Endothelial cell of umbilical vein (primary cell): ENCODE measurements around the gene FKBP2.

Experiments
- CTCF ChIP-seq, 2 donors: IDR thresholded peaks; 1 replicate in 1 of 2; 2 replicates in 1 of 2; pipeline ENCODE4 v1.5.1; 2011; ENCODE audit warnings: low read length in 2 of 2, mild to moderate bottlenecking in 2 of 2, moderate library complexity in 2 of 2, control low read depth in 1 of 2, inconsistent platforms in 1 of 2, low read depth in 1 of 2; ENCODE audit not compliant: insufficient read depth in 1 of 2; ENCODE audit errors: extremely low read depth in 1 of 2
- EZH2 ChIP-seq: IDR thresholded peaks from 2 replicates; pipeline ENCODE4 v1.6.1; 2012; ENCODE audit warnings: borderline replicate concordance, low read depth, mild to moderate bottlenecking, moderate library complexity, low read length, inconsistent platforms; ENCODE audit not compliant: severe bottlenecking
- GATA2 ChIP-seq: IDR thresholded peaks from 2 replicates; pipeline ENCODE4 v1.7.0; 2011; ENCODE audit warnings: low read depth, mild to moderate bottlenecking, moderate library complexity, mixed read lengths, low read length; ENCODE audit not compliant: insufficient read length, insufficient read depth
- MAX ChIP-seq: IDR thresholded peaks from 2 replicates; pipeline ENCODE4 v1.6.1; 2011; ENCODE audit not compliant: insufficient read depth, insufficient read length
- MYC ChIP-seq: IDR thresholded peaks from one replicate; pipeline ENCODE4 v1.6.1; 2011; ENCODE audit warnings: mild to moderate bottlenecking, low read depth, low read length
- POLR2A ChIP-seq: IDR thresholded peaks from 2 replicates; pipeline ENCODE4 v1.6.1; 2012; ENCODE audit warnings: low read depth, mild to moderate bottlenecking, control low read depth, low read length
- POLR2AphosphoS5 ChIP-seq: IDR thresholded peaks from 2 replicates; pipeline ENCODE4 v1.6.1; 2012; ENCODE audit warnings: low read depth, mild to moderate bottlenecking, control low read depth, low read length, moderate library complexity; ENCODE audit not compliant: insufficient read depth

GRCh38 chr11:64268893-64269539 lies 28.1 kb downstream of the FKBP2 start:
- TF ChIP-seq CTCF (IDR thresholded peaks at IDR 0.05; ENCODE audit: extremely low read depth in 1 of 2, insufficient read depth in 1 of 2, low read depth in 1 of 2, low read length in 2 of 2) = no peak
- peak; percentile 14 for TF ChIP-seq POLR2A
- no peak for TF ChIP-seq EZH2
- TF ChIP-seq MYC = no peak
- no peak for TF ChIP-seq POLR2AphosphoS5
- no peak for TF ChIP-seq MAX
- TF ChIP-seq GATA2 = no peak
